HCT116 (cell line): ENCODE measurements around the gene KANSL1.

Experiments
- EZH2 ChIP-seq: fragments of 200-600 bp; sonication (generic); IDR thresholded peaks from 2 replicates; pipeline ENCODE4 v1.6.1; 2017; ENCODE audit warnings: antibody characterized with exemption, mixed run types
- POLR2AphosphoS5 ChIP-seq: IDR thresholded peaks from 2 replicates; pipeline ENCODE4 v1.6.1; 2011; ENCODE audit warnings: mild to moderate bottlenecking, low read depth, low read length, moderate library complexity
- TF ChIP-seq, protein P1 (sequence below), 3 experiments: fragments of 200-600 bp in 1 of 3; sonication (generic) in 1 of 3; IDR thresholded peaks in 2 of 3; conservative IDR thresholded peaks in 1 of 3; 2 replicates each; pipeline ENCODE4 v1.5.1; 2012 to 2017; ENCODE audit warnings: low read depth in 2 of 3, low read length in 2 of 3, antibody characterized with exemption in 1 of 3, borderline replicate concordance in 1 of 3, control low read depth in 1 of 3, mild to moderate bottlenecking in 1 of 3, mixed read lengths in 1 of 3, mixed run types in 1 of 3, moderate library complexity in 1 of 3; ENCODE audit not compliant: insufficient read depth in 1 of 3

GRCh38 chr17:46195939-46196716 is 2.9 kb upstream of the KANSL1 start:
- TF ChIP-seq, protein P1, sequence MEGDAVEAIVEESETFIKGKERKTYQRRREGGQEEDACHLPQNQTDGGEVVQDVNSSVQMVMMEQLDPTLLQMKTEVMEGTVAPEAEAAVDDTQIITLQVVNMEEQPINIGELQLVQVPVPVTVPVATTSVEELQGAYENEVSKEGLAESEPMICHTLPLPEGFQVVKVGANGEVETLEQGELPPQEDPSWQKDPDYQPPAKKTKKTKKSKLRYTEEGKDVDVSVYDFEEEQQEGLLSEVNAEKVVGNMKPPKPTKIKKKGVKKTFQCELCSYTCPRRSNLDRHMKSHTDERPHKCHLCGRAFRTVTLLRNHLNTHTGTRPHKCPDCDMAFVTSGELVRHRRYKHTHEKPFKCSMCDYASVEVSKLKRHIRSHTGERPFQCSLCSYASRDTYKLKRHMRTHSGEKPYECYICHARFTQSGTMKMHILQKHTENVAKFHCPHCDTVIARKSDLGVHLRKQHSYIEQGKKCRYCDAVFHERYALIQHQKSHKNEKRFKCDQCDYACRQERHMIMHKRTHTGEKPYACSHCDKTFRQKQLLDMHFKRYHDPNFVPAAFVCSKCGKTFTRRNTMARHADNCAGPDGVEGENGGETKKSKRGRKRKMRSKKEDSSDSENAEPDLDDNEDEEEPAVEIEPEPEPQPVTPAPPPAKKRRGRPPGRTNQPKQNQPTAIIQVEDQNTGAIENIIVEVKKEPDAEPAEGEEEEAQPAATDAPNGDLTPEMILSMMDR (IDR thresholded peaks at IDR 0.05 in 2 of 3, conservative IDR thresholded peaks at IDR 0.05 in 1 of 3; ENCODE audit: borderline replicate concordance in 1 of 3, insufficient read depth in 1 of 3, low read depth in 2 of 3, low read length in 2 of 3) = no peak
- no peak for TF ChIP-seq EZH2
- TF ChIP-seq POLR2AphosphoS5 = no peak
